ENCODE measurements around the gene HTRA1.

HTRA1 gene

GRCh38 chr10:122495406-122496340 lies 34.3 kb downstream of the HTRA1 start:
- no peaks in the 10 kb centered on the region for H3K36me3 ChIP-seq (ENCODE audit: insufficient read depth, low read length)

GRCh38 chr10:122497241-122497640 lies 35.9 kb downstream of the HTRA1 start:
- Histone ChIP-seq H3K4me1 (ENCODE audit: insufficient read depth, low read length, poor library complexity, severe bottlenecking) (no peaks in the 10 kb centered on the region), H3K9me3 (ENCODE audit: insufficient read depth, low read depth, low read length) (no peaks in the 10 kb centered on the region), H3K9me2 (replicated peaks; ENCODE audit: low read depth, low read length) (no peaks in the 10 kb centered on the region), H3K36me3 (ENCODE audit: insufficient read depth, low read length) (no peaks in the 10 kb centered on the region), H3F3A (ENCODE audit: low read depth) (no peaks in the 10 kb centered on the region), H4K20me1 (ENCODE audit: insufficient read depth, low read length, poor library complexity, severe bottlenecking) (no peaks in the 10 kb centered on the region), H3K27me3 (ENCODE audit: insufficient read depth, low read length, poor library complexity, severe bottlenecking) (no peaks in the 10 kb centered on the region), H3K9ac (ENCODE audit: low read depth, low read length, poor library complexity, severe bottlenecking) (no peak overlapping the region), H3K4me2 (ENCODE audit: low read depth, low read length, poor library complexity, severe bottlenecking) (no peak overlapping the region), H3K4me3 (ENCODE audit: low read length, poor library complexity, severe bottlenecking) (no peak overlapping the region), H3K79me2 (ENCODE audit: insufficient read depth, low read length) (no peaks in the 10 kb centered on the region), H2AFZ (ENCODE audit: low read length) (no peak overlapping the region)
- TF ChIP-seq EZH2phosphoT487 (IDR thresholded peaks at IDR 0.05; ENCODE audit: borderline replicate concordance) = no peak
- no peak for TF ChIP-seq CTCF (conservative IDR thresholded peaks at IDR 0.05; ENCODE audit: low read length)

More at GRCh38 chr10:122495406-122496340, 34.3 kb downstream of the HTRA1 start:
- no peaks in the 10 kb centered on the region for H3F3A ChIP-seq (ENCODE audit: low read depth)
- no peaks in the 10 kb centered on the region for H3K79me2 ChIP-seq (ENCODE audit: insufficient read depth, low read length)
- H3K4me1 ChIP-seq (ENCODE audit: insufficient read depth, low read length, poor library complexity, severe bottlenecking) = no peaks in the 10 kb centered on the region
- H3K27me3 ChIP-seq (ENCODE audit: insufficient read depth, low read length, poor library complexity, severe bottlenecking) = no peaks in the 10 kb centered on the region
- H3K9me3 ChIP-seq (ENCODE audit: insufficient read depth, low read depth, low read length) = no peaks in the 10 kb centered on the region
- H3K4me2 ChIP-seq (ENCODE audit: low read depth, low read length, poor library complexity, severe bottlenecking) = no peak overlapping the region
- H4K20me1 ChIP-seq (ENCODE audit: insufficient read depth, low read length, poor library complexity, severe bottlenecking) = no peaks in the 10 kb centered on the region
- H3K4me3 ChIP-seq (ENCODE audit: low read length, poor library complexity, severe bottlenecking) = no peak overlapping the region
- H2AFZ ChIP-seq (ENCODE audit: low read length) = no peak overlapping the region
- no peak for TF ChIP-seq EZH2phosphoT487 (IDR thresholded peaks at IDR 0.05; ENCODE audit: borderline replicate concordance)
- TF ChIP-seq CTCF (conservative IDR thresholded peaks at IDR 0.05; ENCODE audit: low read length) = no peak
- H3K9ac ChIP-seq (ENCODE audit: low read depth, low read length, poor library complexity, severe bottlenecking) = no peak overlapping the region
- no peaks in the 10 kb centered on the region for H3K9me2 ChIP-seq (replicated peaks; ENCODE audit: low read depth, low read length)

GRCh38 chr10:122498521-122498920 lies 37.2 kb downstream of the HTRA1 start:
- TF ChIP-seq EZH2phosphoT487 (IDR thresholded peaks at IDR 0.05; ENCODE audit: borderline replicate concordance) (no peak), CTCF (conservative IDR thresholded peaks at IDR 0.05; ENCODE audit: low read length) (no peak)
- Histone ChIP-seq H3K9ac (ENCODE audit: low read depth, low read length, poor library complexity, severe bottlenecking) (no peak overlapping the region), H3K4me2 (ENCODE audit: low read depth, low read length, poor library complexity, severe bottlenecking) (no peak overlapping the region), H2AFZ (ENCODE audit: low read length) (no peak overlapping the region), H3K9me3 (ENCODE audit: insufficient read depth, low read depth, low read length) (no peaks in the 10 kb centered on the region), H3K36me3 (ENCODE audit: insufficient read depth, low read length) (no peaks in the 10 kb centered on the region), H3K79me2 (ENCODE audit: insufficient read depth, low read length) (no peaks in the 10 kb centered on the region), H3K27me3 (ENCODE audit: insufficient read depth, low read length, poor library complexity, severe bottlenecking) (no peaks in the 10 kb centered on the region), H3F3A (ENCODE audit: low read depth) (no peaks in the 10 kb centered on the region), H4K20me1 (ENCODE audit: insufficient read depth, low read length, poor library complexity, severe bottlenecking) (no peaks in the 10 kb centered on the region), H3K4me3 (ENCODE audit: low read length, poor library complexity, severe bottlenecking) (no peak overlapping the region), H3K4me1 (ENCODE audit: insufficient read depth, low read length, poor library complexity, severe bottlenecking) (no peaks in the 10 kb centered on the region), H3K9me2 (replicated peaks; ENCODE audit: low read depth, low read length) (no peaks in the 10 kb centered on the region)

All from Loucy (cell line).